HepG2 (cell line): ENCODE results near the gene PPP4R1. TPM values are rescaled to one million over a fixed set of nuclear protein-coding genes. Genes with fewer than 3 reads are reported as not detected.

Source experiments
- ATAC-seq: fragments of 200-7000 bp; cut with Tn5 transposase; 3 replicates; pipeline ENCODE4 v1.9.1; 2020; ENCODE audit warnings: mild to moderate bottlenecking, moderate library complexity
- BruUV-seq: library from RNA; stranded (reverse); fragments of 400-500 nt; replicated peaks from 2 replicates; lab custom pipeline; 2021; lab: Mats Ljungman, UMichigan
- CTCF ChIA-PET: fragments of 300-600 bp; formaldehyde crosslinking; extraction: SDS; loops from one replicate; lab custom pipeline; 2021; ENCODE audit warnings: low total read pairs, inconsistent platforms, low intra/inter-chr PET ratio; lab: Yijun Ruan, JAX
- POLR2A ChIA-PET: fragments of 350-600 bp; sonication (Branson Sonifier 250); formaldehyde crosslinking; loops from one replicate; lab custom pipeline; 2020; ENCODE audit warnings: antibody characterized with exemption, inconsistent platforms; lab: Yijun Ruan, JAX
- DNase-seq: peaks from one replicate; pipeline ENCODE4 v3.0.0-alpha.2; 2015; ENCODE audit warnings: low spot score
- FAIRE-seq: peaks from 3 replicates; lab custom pipeline; 2011; peaks lifted over from hg19 to GRCh38; lab: Jason Lieb, UNC
- H2AFZ ChIP-seq: one replicate; pipeline ENCODE4 v1.6.1; 2011; ENCODE audit warnings: low read length, inconsistent platforms
- H3K27ac ChIP-seq: fragments of 300-600 bp; 3 replicates; pipeline ENCODE4 v1.8.0; 2011; ENCODE audit warnings: mixed run types, mild to moderate bottlenecking, mixed read lengths, low read length, inconsistent platforms; ENCODE audit not compliant: insufficient read depth; ENCODE audit errors: extremely low read length
- H3K27me3 ChIP-seq, 2 experiments: fragments of 200-600 bp in 1 of 2; 2 replicates in 1 of 2; 3 replicates in 1 of 2; pipeline versions ENCODE4 v1.6.0 to v1.8.0; 2011; ENCODE audit warnings: low read length in 2 of 2, mild to moderate bottlenecking in 2 of 2, moderate library complexity in 2 of 2, inconsistent platforms in 1 of 2; ENCODE audit not compliant: insufficient read depth in 2 of 2, control insufficient read depth in 1 of 2
- H3K36me3 ChIP-seq, 2 experiments: fragments of 200-600 bp in 1 of 2; replicated peaks in 1 of 2; 2 replicates in 1 of 2; 3 replicates in 1 of 2; pipeline versions ENCODE4 v1.5.1 to v1.8.0; 2011; ENCODE audit warnings: low read length in 2 of 2, inconsistent platforms in 1 of 2; ENCODE audit not compliant: insufficient read depth in 2 of 2, control insufficient read depth in 1 of 2
- H3K4me1 ChIP-seq: 2 replicates; pipeline ENCODE4 v1.5.1; 2012; ENCODE audit warnings: low read length, inconsistent platforms; ENCODE audit not compliant: insufficient read depth
- H3K4me2 ChIP-seq: 2 replicates; pipeline ENCODE4 v1.6.0; 2011; ENCODE audit warnings: low read depth, low read length, inconsistent platforms
- H3K4me3 ChIP-seq, 3 experiments: fragments of 200-600 bp in 1 of 3; sonication (generic), shearing (Covaris generic) in 1 of 3; replicated peaks in 1 of 3; 2 replicates each; pipeline ENCODE4 v1.5.1; 2011 to 2016; ENCODE audit warnings: low read length in 3 of 3, inconsistent platforms in 2 of 3, low read depth in 2 of 3, mild to moderate bottlenecking in 2 of 3, control low read depth in 1 of 3, mixed read lengths in 1 of 3; ENCODE audit not compliant: insufficient read depth in 1 of 3
- H3K79me2 ChIP-seq: one replicate; pipeline ENCODE4 v1.6.1; 2011; ENCODE audit warnings: low read length, inconsistent platforms; ENCODE audit not compliant: insufficient read depth
- H3K9ac ChIP-seq: 2 replicates; pipeline ENCODE4 v1.6.0; 2011; ENCODE audit warnings: mild to moderate bottlenecking, low read depth, low read length, inconsistent platforms; ENCODE audit not compliant: insufficient read depth
- H3K9me3 ChIP-seq: 2 replicates; pipeline ENCODE4 v1.5.1; 2012; ENCODE audit warnings: mild to moderate bottlenecking, low read length
- H4K20me1 ChIP-seq: 2 replicates; pipeline ENCODE4 v1.6.0; 2011; ENCODE audit warnings: inconsistent platforms, mild to moderate bottlenecking, low read length, moderate library complexity; ENCODE audit not compliant: insufficient read depth
- MAZ ChIP-seq, 2 experiments: sonication (generic) in 1 of 2; formaldehyde crosslinking in 1 of 2; IDR thresholded peaks; 2 replicates each; pipeline versions ENCODE4 v1.5.0 to v1.6.1; 2012 to 2020; ENCODE audit warnings: low read depth in 2 of 2, mild to moderate bottlenecking in 2 of 2, borderline replicate concordance in 1 of 2, improper control_type of control experiment in 1 of 2, low read length in 1 of 2, missing genetic modification reagents in 1 of 2, moderate library complexity in 1 of 2
- NAIF1 ChIP-seq: sonication (generic); formaldehyde crosslinking; IDR thresholded peaks from 2 replicates; pipeline ENCODE4 v1.5.0; 2020; ENCODE audit warnings: mild to moderate bottlenecking, missing genetic modification reagents, borderline replicate concordance
- RELA ChIP-seq: sonication (generic); formaldehyde crosslinking; IDR thresholded peaks from 2 replicates; pipeline ENCODE4 v1.4.0; 2020; ENCODE audit warnings: missing genetic modification reagents
- RXRB ChIP-seq: IDR thresholded peaks from 2 replicates; pipeline ENCODE4 v1.6.1; 2016; ENCODE audit warnings: borderline replicate concordance, missing genetic modification reagents, missing compliant biosample characterization
- SNRNP70 ChIP-seq: fragments of 200-400 bp; formaldehyde crosslinking; IDR thresholded peaks from 2 replicates; pipeline ENCODE4 v1.6.1; 2017; ENCODE audit warnings: mild to moderate bottlenecking, low read depth, low read length, moderate library complexity
- ZNF326 ChIP-seq: sonication (generic); formaldehyde crosslinking; IDR thresholded peaks from 2 replicates; pipeline ENCODE4 v1.4.0; 2020; ENCODE audit warnings: missing genetic modification reagents, borderline replicate concordance
- ZNF343 ChIP-seq: sonication (generic); formaldehyde crosslinking; IDR thresholded peaks from 2 replicates; pipeline ENCODE4 v1.4.0; 2020; ENCODE audit warnings: mild to moderate bottlenecking, missing genetic modification reagents
- ZNF720 ChIP-seq: sonication (generic); formaldehyde crosslinking; IDR thresholded peaks from 2 replicates; pipeline ENCODE4 v1.4.0; 2020; ENCODE audit warnings: missing genetic modification reagents
- WGBS: methylation state at CpG from one replicate; pipeline ENCODE4 v1.1.6; 2017; ENCODE audit warnings: low lambda C conversion rate; 5-methylcytosine and 5-hydroxymethylcytosine counted together
- in situ Hi-C: cut with HindIII; loops from 2 replicates; pipeline ENCODE4 v1.10.0; 2017; ENCODE audit warnings: low pct_unique_long_range_greater_than_20kb; ENCODE audit not compliant: extremely low pct_ligation_motif_present
- intact Hi-C: fragments of 100-400 bp; cut with micrococcal nuclease; formaldehyde crosslinking; loops from one replicate; pipeline ENCODE4 v1.10.0; 2022; ENCODE audit not compliant: unreplicated experiment
- polyA plus RNA-seq, 8 experiments: library from polyadenylated mRNA; depleted of rRNA in 3 of 8; stranded (reverse) in 7 of 8; unstranded in 1 of 8; fragments of >200 nt; fragmentation: Illumina TruSeq in 4 of 8; extraction: Trizol in 4 of 8; gene quantifications; 2 replicates each; pipeline versions ENCODE4 v1.2.1 to v1.2.3, GENCODE V29; 2011 to 2016; ENCODE audit warnings: low read depth in 4 of 8, missing spikeins in 1 of 8, mixed read lengths in 1 of 8; ENCODE audit not compliant: insufficient read depth in 1 of 8
- total RNA-seq, 5 experiments: library from RNA; depleted of rRNA; stranded (reverse); fragments of >200 nt; fragmentation: Illumina TruSeq; extraction: Trizol; gene quantifications; 2 replicates each; pipeline ENCODE4 v1.2.3, GENCODE V29; 2016; ENCODE audit warnings: low read depth in 1 of 5
- TF ChIP-seq, protein P1 (sequence below): sonication (generic); formaldehyde crosslinking; IDR thresholded peaks from 2 replicates; pipeline ENCODE4 v1.4.0; 2020; ENCODE audit warnings: mild to moderate bottlenecking, missing genetic modification reagents
- TF ChIP-seq, protein P2 (sequence below): IDR thresholded peaks from 2 replicates; pipeline ENCODE4 v1.4.0; 2020; ENCODE audit warnings: mild to moderate bottlenecking, missing genetic modification reagents
- TF ChIP-seq, protein P3 (sequence below): sonication (generic); formaldehyde crosslinking; IDR thresholded peaks from 2 replicates; pipeline ENCODE4 v1.9.0; 2021; ENCODE audit warnings: missing genetic modification reagents, mild to moderate bottlenecking, borderline replicate concordance

The PPP4R1 gene
- total and polyA plus RNA-seq, 2 of the 13 experiments (the other 11 are each of a cell fraction or from before 2014, with no cell fraction given): 66.5 to 72.4 TPM

DNA sequence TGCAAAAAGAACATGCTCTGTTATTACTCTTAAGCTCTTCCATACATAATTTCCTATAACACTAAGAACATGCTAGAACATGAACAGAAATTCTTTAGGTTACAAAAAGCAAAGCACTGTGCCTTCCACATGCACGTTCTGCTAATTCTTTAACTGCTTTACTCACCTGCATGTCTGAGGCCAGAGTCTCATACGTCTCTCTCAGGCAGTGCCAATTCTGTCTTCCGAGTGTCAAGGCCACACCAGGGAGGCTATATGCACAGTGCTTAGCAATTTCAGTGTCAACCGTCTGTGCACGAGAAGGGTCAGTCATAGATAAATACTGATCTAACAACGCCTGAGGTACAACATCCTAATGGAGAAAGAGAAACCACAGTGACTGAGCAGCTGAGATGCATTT lies 55.1 kb downstream of the PPP4R1 start:
- peaks cover 11 to 70% of the 10 kb centered on the region in 2 experiments for H3K36me3 ChIP-seq
- no peak overlapping the region for H3K4me3 ChIP-seq
- BruUV-seq: no TSS peak
- H3K79me2 ChIP-seq: no peaks in the 10 kb centered on the region
- H3K4me1 ChIP-seq: peaks cover 32% of the 10 kb centered on the region
- WGBS: 78% methylated on average over 6 of the region's 6 CpGs
- ChIA-PET POLR2A (no interaction called here), CTCF (no interaction called here)
- in situ Hi-C loops (no loop called here), intact Hi-C loops (no loop called here)
- no peak overlapping the region for H2AFZ ChIP-seq
- H3K4me2 ChIP-seq: no peak overlapping the region
- FAIRE-seq: no peak
- no peaks in the 10 kb centered on the region for H3K9me3 ChIP-seq
- no peak overlapping the region for H3K27ac ChIP-seq
- H3K9ac ChIP-seq: no peak overlapping the region
- peak; percentile 44; the same call in 1 of the 3 replicates for ATAC-seq
- no peaks in the 10 kb centered on the region for H3K27me3 ChIP-seq
- no peaks in the 10 kb centered on the region for H4K20me1 ChIP-seq
- DNase-seq: no peak
- no peak for TF ChIP-seq RELA (CRISPR knock-in tag)
- TF ChIP-seq SNRNP70: no peak
- TF ChIP-seq RXRB (CRISPR knock-in tag): no peak
- TF ChIP-seq, protein P1, sequence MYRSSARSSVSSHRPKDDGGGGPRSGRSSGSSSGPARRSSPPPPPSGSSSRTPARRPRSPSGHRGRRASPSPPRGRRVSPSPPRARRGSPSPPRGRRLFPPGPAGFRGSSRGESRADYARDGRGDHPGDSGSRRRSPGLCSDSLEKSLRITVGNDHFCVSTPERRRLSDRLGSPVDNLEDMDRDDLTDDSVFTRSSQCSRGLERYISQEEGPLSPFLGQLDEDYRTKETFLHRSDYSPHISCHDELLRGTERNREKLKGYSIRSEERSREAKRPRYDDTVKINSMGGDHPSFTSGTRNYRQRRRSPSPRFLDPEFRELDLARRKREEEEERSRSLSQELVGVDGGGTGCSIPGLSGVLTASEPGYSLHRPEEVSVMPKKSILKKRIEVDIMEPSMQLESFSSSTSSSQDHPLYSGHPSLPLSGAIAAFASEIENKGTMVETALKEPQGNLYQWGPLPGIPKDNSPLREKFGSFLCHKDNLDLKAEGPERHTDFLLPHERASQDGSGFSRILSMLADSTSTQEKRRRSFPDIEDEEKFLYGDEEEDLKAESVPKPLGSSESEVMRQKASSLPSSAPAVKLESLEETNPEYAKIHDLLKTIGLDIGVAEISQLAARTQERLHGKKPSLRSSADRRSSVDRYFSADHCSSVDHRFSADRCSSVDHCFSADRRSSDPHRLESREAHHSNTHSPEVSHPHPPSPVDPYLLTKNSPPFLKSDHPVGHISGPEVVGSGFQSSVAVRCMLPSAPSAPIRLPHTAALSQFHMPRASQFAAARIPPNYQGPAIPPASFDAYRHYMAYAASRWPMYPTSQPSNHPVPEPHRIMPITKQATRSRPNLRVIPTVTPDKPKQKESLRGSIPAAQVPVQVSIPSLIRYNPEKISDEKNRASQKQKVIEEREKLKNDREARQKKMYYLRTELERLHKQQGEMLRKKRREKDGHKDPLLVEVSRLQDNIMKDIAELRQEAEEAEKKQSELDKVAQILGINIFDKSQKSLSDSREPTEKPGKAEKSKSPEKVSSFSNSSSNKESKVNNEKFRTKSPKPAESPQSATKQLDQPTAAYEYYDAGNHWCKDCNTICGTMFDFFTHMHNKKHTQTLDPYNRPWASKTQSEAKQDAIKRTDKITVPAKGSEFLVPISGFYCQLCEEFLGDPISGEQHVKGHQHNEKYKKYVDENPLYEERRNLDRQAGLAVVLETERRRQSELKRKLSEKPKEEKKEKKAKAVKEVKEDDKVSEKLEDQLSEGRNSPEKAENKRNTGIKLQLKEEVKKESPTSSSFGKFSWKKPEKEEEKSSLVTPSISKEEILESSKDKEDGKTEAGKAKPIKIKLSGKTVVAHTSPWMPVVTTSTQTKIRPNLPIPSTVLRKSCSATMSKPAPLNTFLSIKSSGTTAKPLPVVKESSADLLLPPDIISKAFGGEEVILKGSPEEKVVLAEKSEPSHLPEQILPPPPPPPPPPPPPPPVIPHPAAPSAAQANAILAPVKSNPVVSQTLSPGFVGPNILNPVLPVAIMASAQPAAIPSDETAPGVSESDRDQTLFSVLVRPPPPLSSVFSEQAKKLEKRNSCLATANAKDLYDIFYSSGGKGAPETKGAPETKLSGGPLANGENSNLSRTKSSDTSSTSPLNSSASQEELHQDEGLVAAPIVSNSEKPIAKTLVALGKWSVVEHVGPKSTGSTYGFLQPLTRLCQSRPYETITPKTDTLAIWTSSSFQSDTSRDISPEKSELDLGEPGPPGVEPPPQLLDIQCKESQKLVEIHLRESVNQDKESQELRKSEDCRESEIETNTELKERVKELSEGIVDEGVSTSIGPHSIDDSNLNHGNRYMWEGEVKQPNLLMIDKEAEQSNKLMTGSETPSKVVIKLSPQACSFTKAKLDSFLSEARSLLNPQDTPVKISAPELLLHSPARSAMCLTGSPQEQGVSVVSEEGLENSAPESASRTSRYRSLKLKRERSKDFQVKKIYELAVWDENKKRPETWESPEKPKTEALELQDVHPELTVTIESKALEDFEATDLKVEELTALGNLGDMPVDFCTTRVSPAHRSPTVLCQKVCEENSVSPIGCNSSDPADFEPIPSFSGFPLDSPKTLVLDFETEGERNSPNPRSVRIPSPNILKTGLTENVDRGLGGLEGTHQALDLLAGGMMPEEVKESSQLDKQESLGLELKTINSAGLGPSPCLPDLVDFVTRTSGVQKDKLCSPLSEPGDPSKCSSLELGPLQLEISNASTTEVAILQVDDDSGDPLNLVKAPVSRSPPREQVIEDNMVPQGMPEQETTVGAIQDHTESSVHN: no peak
- no peak for TF ChIP-seq ZNF326 (CRISPR knock-in tag)
- no peak for TF ChIP-seq NAIF1 (CRISPR knock-in tag)
- no peak for TF ChIP-seq ZNF343 (CRISPR knock-in tag)
- TF ChIP-seq MAZ (IDR thresholded peaks at IDR 0.05; ENCODE audit: borderline replicate concordance, low read depth, low read length): no peak
- TF ChIP-seq MAZ (CRISPR knock-in tag; IDR thresholded peaks at IDR 0.05; ENCODE audit: low read depth): no peak
- TF ChIP-seq, protein P2, sequence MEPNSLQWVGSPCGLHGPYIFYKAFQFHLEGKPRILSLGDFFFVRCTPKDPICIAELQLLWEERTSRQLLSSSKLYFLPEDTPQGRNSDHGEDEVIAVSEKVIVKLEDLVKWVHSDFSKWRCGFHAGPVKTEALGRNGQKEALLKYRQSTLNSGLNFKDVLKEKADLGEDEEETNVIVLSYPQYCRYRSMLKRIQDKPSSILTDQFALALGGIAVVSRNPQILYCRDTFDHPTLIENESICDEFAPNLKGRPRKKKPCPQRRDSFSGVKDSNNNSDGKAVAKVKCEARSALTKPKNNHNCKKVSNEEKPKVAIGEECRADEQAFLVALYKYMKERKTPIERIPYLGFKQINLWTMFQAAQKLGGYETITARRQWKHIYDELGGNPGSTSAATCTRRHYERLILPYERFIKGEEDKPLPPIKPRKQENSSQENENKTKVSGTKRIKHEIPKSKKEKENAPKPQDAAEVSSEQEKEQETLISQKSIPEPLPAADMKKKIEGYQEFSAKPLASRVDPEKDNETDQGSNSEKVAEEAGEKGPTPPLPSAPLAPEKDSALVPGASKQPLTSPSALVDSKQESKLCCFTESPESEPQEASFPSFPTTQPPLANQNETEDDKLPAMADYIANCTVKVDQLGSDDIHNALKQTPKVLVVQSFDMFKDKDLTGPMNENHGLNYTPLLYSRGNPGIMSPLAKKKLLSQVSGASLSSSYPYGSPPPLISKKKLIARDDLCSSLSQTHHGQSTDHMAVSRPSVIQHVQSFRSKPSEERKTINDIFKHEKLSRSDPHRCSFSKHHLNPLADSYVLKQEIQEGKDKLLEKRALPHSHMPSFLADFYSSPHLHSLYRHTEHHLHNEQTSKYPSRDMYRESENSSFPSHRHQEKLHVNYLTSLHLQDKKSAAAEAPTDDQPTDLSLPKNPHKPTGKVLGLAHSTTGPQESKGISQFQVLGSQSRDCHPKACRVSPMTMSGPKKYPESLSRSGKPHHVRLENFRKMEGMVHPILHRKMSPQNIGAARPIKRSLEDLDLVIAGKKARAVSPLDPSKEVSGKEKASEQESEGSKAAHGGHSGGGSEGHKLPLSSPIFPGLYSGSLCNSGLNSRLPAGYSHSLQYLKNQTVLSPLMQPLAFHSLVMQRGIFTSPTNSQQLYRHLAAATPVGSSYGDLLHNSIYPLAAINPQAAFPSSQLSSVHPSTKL (CRISPR knock-in tag): no peak
- no peak for TF ChIP-seq ZNF720 (CRISPR knock-in tag)
- TF ChIP-seq, protein P3, sequence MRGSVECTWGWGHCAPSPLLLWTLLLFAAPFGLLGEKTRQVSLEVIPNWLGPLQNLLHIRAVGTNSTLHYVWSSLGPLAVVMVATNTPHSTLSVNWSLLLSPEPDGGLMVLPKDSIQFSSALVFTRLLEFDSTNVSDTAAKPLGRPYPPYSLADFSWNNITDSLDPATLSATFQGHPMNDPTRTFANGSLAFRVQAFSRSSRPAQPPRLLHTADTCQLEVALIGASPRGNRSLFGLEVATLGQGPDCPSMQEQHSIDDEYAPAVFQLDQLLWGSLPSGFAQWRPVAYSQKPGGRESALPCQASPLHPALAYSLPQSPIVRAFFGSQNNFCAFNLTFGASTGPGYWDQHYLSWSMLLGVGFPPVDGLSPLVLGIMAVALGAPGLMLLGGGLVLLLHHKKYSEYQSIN (CRISPR knock-in tag): no peak
